HepG2 (cell line): Measurements from ENCODE around the gene MRPS11. TPM values are rescaled to one million over a fixed set of nuclear protein-coding genes. Genes with fewer than 3 reads are reported as not detected.

ENCODE experiments used
- ATAC-seq: fragments of 200-7000 bp; cut with Tn5 transposase; 3 replicates; pipeline ENCODE4 v1.9.1; 2020; ENCODE audit warnings: mild to moderate bottlenecking, moderate library complexity
- BruUV-seq: library from RNA; stranded (reverse); fragments of 400-500 nt; replicated peaks from 2 replicates; lab custom pipeline; 2021; lab: Mats Ljungman, UMichigan
- CTCF ChIA-PET: fragments of 300-600 bp; formaldehyde crosslinking; extraction: SDS; loops from one replicate; lab custom pipeline; 2021; ENCODE audit warnings: low total read pairs, inconsistent platforms, low intra/inter-chr PET ratio; lab: Yijun Ruan, JAX
- POLR2A ChIA-PET: fragments of 350-600 bp; sonication (Branson Sonifier 250); formaldehyde crosslinking; loops from one replicate; lab custom pipeline; 2020; ENCODE audit warnings: antibody characterized with exemption, inconsistent platforms; lab: Yijun Ruan, JAX
- DNase-seq: peaks from one replicate; pipeline ENCODE4 v3.0.0-alpha.2; 2015; ENCODE audit warnings: low spot score
- FAIRE-seq: peaks from 3 replicates; lab custom pipeline; 2011; peaks lifted over from hg19 to GRCh38; lab: Jason Lieb, UNC
- H2AFZ ChIP-seq: one replicate; pipeline ENCODE4 v1.6.1; 2011; ENCODE audit warnings: low read length, inconsistent platforms
- H3K27ac ChIP-seq: fragments of 300-600 bp; 3 replicates; pipeline ENCODE4 v1.8.0; 2011; ENCODE audit warnings: mixed run types, mild to moderate bottlenecking, mixed read lengths, low read length, inconsistent platforms; ENCODE audit not compliant: insufficient read depth; ENCODE audit errors: extremely low read length
- H3K27me3 ChIP-seq, 2 experiments: fragments of 200-600 bp in 1 of 2; 2 replicates in 1 of 2; 3 replicates in 1 of 2; pipeline versions ENCODE4 v1.6.0 to v1.8.0; 2011; ENCODE audit warnings: low read length in 2 of 2, mild to moderate bottlenecking in 2 of 2, moderate library complexity in 2 of 2, inconsistent platforms in 1 of 2; ENCODE audit not compliant: insufficient read depth in 2 of 2, control insufficient read depth in 1 of 2
- H3K36me3 ChIP-seq, 2 experiments: fragments of 200-600 bp in 1 of 2; replicated peaks in 1 of 2; 2 replicates in 1 of 2; 3 replicates in 1 of 2; pipeline versions ENCODE4 v1.5.1 to v1.8.0; 2011; ENCODE audit warnings: low read length in 2 of 2, inconsistent platforms in 1 of 2; ENCODE audit not compliant: insufficient read depth in 2 of 2, control insufficient read depth in 1 of 2
- H3K4me1 ChIP-seq: 2 replicates; pipeline ENCODE4 v1.5.1; 2012; ENCODE audit warnings: low read length, inconsistent platforms; ENCODE audit not compliant: insufficient read depth
- H3K4me2 ChIP-seq: 2 replicates; pipeline ENCODE4 v1.6.0; 2011; ENCODE audit warnings: low read depth, low read length, inconsistent platforms
- H3K4me3 ChIP-seq, 3 experiments: fragments of 200-600 bp in 1 of 3; sonication (generic), shearing (Covaris generic) in 1 of 3; replicated peaks in 1 of 3; 2 replicates each; pipeline ENCODE4 v1.5.1; 2011 to 2016; ENCODE audit warnings: low read length in 3 of 3, inconsistent platforms in 2 of 3, low read depth in 2 of 3, mild to moderate bottlenecking in 2 of 3, control low read depth in 1 of 3, mixed read lengths in 1 of 3; ENCODE audit not compliant: insufficient read depth in 1 of 3
- H3K79me2 ChIP-seq: one replicate; pipeline ENCODE4 v1.6.1; 2011; ENCODE audit warnings: low read length, inconsistent platforms; ENCODE audit not compliant: insufficient read depth
- H3K9ac ChIP-seq: 2 replicates; pipeline ENCODE4 v1.6.0; 2011; ENCODE audit warnings: mild to moderate bottlenecking, low read depth, low read length, inconsistent platforms; ENCODE audit not compliant: insufficient read depth
- H3K9me3 ChIP-seq: 2 replicates; pipeline ENCODE4 v1.5.1; 2012; ENCODE audit warnings: mild to moderate bottlenecking, low read length
- H4K20me1 ChIP-seq: 2 replicates; pipeline ENCODE4 v1.6.0; 2011; ENCODE audit warnings: inconsistent platforms, mild to moderate bottlenecking, low read length, moderate library complexity; ENCODE audit not compliant: insufficient read depth
- EP300 ChIP-seq, 3 experiments: sonication (generic) in 1 of 3; formaldehyde crosslinking in 1 of 3; IDR thresholded peaks; 2 replicates each; pipeline versions ENCODE4 v1.5.1 to v1.6.1; 2011 to 2020; ENCODE audit warnings: low read depth in 2 of 3, low read length in 2 of 3, borderline replicate concordance in 1 of 3, improper control_type of control experiment in 1 of 3, mild to moderate bottlenecking in 1 of 3, missing genetic modification reagents in 1 of 3, moderate library complexity in 1 of 3
- FOXO4 ChIP-seq: sonication (generic); formaldehyde crosslinking; conservative IDR thresholded peaks from 2 replicates; pipeline ENCODE4 v1.8.1; 2023; ENCODE audit warnings: missing genetic modification reagents
- MAFK ChIP-seq, 2 experiments: IDR thresholded peaks in 1 of 2; conservative IDR thresholded peaks in 1 of 2; 2 replicates each; pipeline ENCODE4 v1.6.1; 2011; ENCODE audit warnings: improper control_type of control experiment in 2 of 2, low read length in 2 of 2
- TOE1 ChIP-seq: sonication (generic); formaldehyde crosslinking; IDR thresholded peaks from 2 replicates; pipeline ENCODE4 v1.4.0; 2020; ENCODE audit warnings: mild to moderate bottlenecking, missing genetic modification reagents
- U2AF1 ChIP-seq: fragments of 200-400 bp; formaldehyde crosslinking; optimal IDR thresholded peaks from 2 replicates; pipeline ENCODE3; 2017; ENCODE audit warnings: mild to moderate bottlenecking, low read depth, low read length
- ZMAT3 ChIP-seq: sonication (generic); formaldehyde crosslinking; conservative IDR thresholded peaks from 2 replicates; pipeline ENCODE4 v1.7.0; 2021; ENCODE audit warnings: missing genetic modification reagents
- ZNF160 ChIP-seq: sonication (generic); formaldehyde crosslinking; IDR thresholded peaks from 2 replicates; pipeline ENCODE4 v1.8.0; 2022; ENCODE audit warnings: mild to moderate bottlenecking, inconsistent platforms, missing genetic modification reagents
- ZNF710 ChIP-seq: sonication (generic); formaldehyde crosslinking; IDR thresholded peaks from 2 replicates; pipeline ENCODE4 v1.5.0; 2020; ENCODE audit warnings: mild to moderate bottlenecking, missing genetic modification reagents, borderline replicate concordance
- WGBS: methylation state at CpG from one replicate; pipeline ENCODE4 v1.1.6; 2017; ENCODE audit warnings: low lambda C conversion rate; 5-methylcytosine and 5-hydroxymethylcytosine counted together
- in situ Hi-C: cut with HindIII; loops from 2 replicates; pipeline ENCODE4 v1.10.0; 2017; ENCODE audit warnings: low pct_unique_long_range_greater_than_20kb; ENCODE audit not compliant: extremely low pct_ligation_motif_present
- intact Hi-C: fragments of 100-400 bp; cut with micrococcal nuclease; formaldehyde crosslinking; loops from one replicate; pipeline ENCODE4 v1.10.0; 2022; ENCODE audit not compliant: unreplicated experiment
- polyA plus RNA-seq, 8 experiments: library from polyadenylated mRNA; depleted of rRNA in 3 of 8; stranded (reverse) in 7 of 8; unstranded in 1 of 8; fragments of >200 nt; fragmentation: Illumina TruSeq in 4 of 8; extraction: Trizol in 4 of 8; gene quantifications; 2 replicates each; pipeline versions ENCODE4 v1.2.1 to v1.2.3, GENCODE V29; 2011 to 2016; ENCODE audit warnings: low read depth in 4 of 8, missing spikeins in 1 of 8, mixed read lengths in 1 of 8; ENCODE audit not compliant: insufficient read depth in 1 of 8
- total RNA-seq, 5 experiments: library from RNA; depleted of rRNA; stranded (reverse); fragments of >200 nt; fragmentation: Illumina TruSeq; extraction: Trizol; gene quantifications; 2 replicates each; pipeline ENCODE4 v1.2.3, GENCODE V29; 2016; ENCODE audit warnings: low read depth in 1 of 5

MRPS11 gene
- total and polyA plus RNA-seq, 2 of the 13 experiments (the other 11 are each of a cell fraction or from before 2014, with no cell fraction given), result 50.1 to 72.7 TPM

DNA sequence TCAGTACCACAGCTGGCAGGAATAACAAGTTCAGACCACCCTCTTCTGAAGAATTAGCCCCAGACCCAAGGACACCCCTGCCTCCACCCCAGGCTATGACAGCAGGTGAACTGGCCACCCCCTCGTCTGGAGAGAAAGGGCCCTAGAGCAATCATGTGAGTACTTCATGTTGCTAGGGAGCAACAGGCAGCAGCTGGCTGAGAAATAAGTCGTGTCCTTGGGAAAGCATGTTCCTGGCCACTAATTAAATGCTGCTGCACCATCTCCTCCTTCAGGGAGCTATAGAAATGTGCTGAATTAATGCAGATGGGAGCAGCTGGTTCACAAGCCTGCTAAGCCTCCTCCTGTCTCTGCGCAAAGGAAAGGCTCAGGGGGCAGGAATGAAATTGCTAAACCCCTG is 31.5 kb downstream of the MRPS11 start (continued):
- no peak for TF ChIP-seq U2AF1

DNA sequence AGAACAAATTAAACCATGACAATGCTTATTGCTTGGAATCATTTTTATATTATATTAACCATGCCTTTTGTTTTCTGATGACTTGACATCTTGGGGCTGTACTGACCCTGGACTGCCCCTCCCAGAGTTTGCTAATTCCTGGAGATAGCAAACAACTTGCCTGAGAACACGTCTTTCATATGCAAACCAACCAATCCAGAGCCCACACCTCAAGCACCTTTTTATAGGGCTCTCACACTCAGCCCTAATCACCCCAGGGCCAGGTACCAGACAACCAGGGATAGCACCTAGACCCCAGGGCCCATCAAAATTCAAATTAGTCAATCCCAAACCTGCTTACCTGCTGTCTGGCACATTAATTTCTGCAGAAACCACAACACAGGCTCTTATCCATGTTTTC is 36.9 kb downstream of the MRPS11 start:
- CTCF ChIA-PET, result no interaction called here

DNA sequence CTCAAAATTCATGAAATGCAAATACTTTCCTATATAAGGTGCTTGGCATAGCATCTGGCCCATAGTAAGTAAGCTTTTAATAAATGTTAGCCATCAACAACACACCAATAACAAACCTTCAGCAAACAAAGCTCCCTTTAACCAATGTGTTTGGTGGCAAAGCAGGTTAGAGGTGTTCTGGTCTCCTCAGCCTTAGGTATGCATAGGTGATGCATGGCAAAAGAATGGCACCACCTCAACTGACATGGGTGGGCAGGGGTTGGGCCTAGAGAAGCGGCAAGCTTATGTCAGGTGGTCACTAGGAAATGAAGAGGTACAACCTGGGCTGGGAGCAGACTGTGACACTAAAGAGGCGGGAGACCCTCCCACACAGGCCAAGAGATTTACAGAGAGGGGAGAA is 38.2 kb downstream of the MRPS11 start:
- H3K27ac ChIP-seq, result no peak overlapping the region
- H3K36me3 ChIP-seq, result no peaks in the 10 kb centered on the region
- CTCF ChIA-PET, result no interaction called here
- no peaks in the 10 kb centered on the region for H4K20me1 ChIP-seq
- H3K9ac ChIP-seq, result no peak overlapping the region
- WGBS, result 100% methylated on average over 1 of the region's 2 CpGs
- BruUV-seq, result no TSS peak
- FAIRE-seq, result no peak
- no peak for TF ChIP-seq FOXO4
- no peak for TF ChIP-seq ZNF710 (CRISPR knock-in tag)
- TF ChIP-seq TOE1 (CRISPR knock-in tag), result no peak
- TF ChIP-seq, all 625 proteins: peak for 0
- Histone ChIP-seq H3K79me2 (no peaks in the 10 kb centered on the region), H3K9me3 (no peaks in the 10 kb centered on the region), H3K27me3 (no peaks in the 10 kb centered on the region), H3K4me1 (no peaks in the 10 kb centered on the region), H3K4me2 (no peak overlapping the region), H3K4me3 (no peak overlapping the region), H2AFZ (no peak overlapping the region)
- no peak for ATAC-seq
- DNase-seq, result no peak
- in situ Hi-C loops, result no loop called here
- intact Hi-C loops, result no loop called here
- POLR2A ChIA-PET, result no interaction called here

More for the DNA sequence above, 36.9 kb downstream of the MRPS11 start:
- no peaks in the 10 kb centered on the region for H3K36me3 ChIP-seq
- no peak for ATAC-seq
- FAIRE-seq, result no peak
- H3K4me1 ChIP-seq, result no peaks in the 10 kb centered on the region
- no peaks in the 10 kb centered on the region for H3K27me3 ChIP-seq
- H3K9ac ChIP-seq, result no peak overlapping the region
- intact Hi-C loops (no loop called here), in situ Hi-C loops (no loop called here)
- H3K79me2 ChIP-seq, result no peaks in the 10 kb centered on the region
- no TSS peak for BruUV-seq
- 0 out of 4 replicates have a peak, but pooled peaks of 1 of the 2 experiments have one; percentile 21 for TF ChIP-seq MAFK (conservative IDR thresholded peaks at IDR 0.05 in 1 of 2, IDR thresholded peaks at IDR 0.05 in 1 of 2; ENCODE audit: low read length in 2 of 2)
- no peak for TF ChIP-seq EP300 (IDR thresholded peaks at IDR 0.05; ENCODE audit: low read depth in 2 of 2, low read length in 2 of 2)
- no peak for TF ChIP-seq EP300 (CRISPR knock-in tag; IDR thresholded peaks at IDR 0.05; ENCODE audit: borderline replicate concordance)
- no peak for TF ChIP-seq ZMAT3 (CRISPR knock-in tag)
- no peak for TF ChIP-seq ZNF160 (CRISPR knock-in tag)
- POLR2A ChIA-PET, result no interaction called here
- no peak overlapping the region for H2AFZ ChIP-seq
- no peak overlapping the region for H3K27ac ChIP-seq
- no peak overlapping the region for H3K4me2 ChIP-seq
- H3K4me3 ChIP-seq, result no peak overlapping the region
- H4K20me1 ChIP-seq, result no peaks in the 10 kb centered on the region
- 91% methylated on average over 1 of the region's 1 CpG for WGBS
- no peak for DNase-seq
- no peaks in the 10 kb centered on the region for H3K9me3 ChIP-seq
